HG03175 (cell line): ENCODE results near the gene LCLAT1.

Experiments
- ATAC-seq: cut with Tn5 transposase; IDR thresholded peaks from one replicate; pipeline ENCODE4 v1.9.1; 2021; ENCODE audit warnings: mild to moderate bottlenecking, moderate library complexity; ENCODE audit not compliant: unreplicated experiment

The LCLAT1 gene

DNA sequence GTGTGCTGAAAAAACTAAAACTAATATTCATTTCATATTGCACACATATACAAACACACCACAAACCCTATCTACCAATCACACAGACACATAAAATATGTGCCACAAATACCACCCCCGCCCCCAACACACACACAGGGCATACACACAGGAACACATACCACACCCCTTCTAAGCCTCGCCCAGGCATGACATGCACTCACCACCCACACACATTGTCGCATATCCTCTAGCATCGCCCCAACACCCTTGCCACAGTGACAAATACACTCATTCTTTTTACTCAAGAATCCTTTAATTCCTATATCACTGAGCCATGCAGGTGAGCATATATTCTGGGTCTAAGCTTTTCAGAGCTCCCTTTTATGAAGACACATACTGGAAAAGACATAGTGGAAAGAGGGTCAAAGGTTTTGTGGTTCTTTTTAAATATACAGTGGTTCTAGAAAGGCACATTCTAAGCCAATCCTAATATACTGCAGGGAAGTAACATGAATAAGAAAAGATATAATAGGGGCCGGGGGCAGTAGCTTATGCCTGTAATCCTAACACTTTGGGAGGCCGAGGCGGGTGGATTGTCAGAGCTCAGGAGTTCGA, 24.5 kb upstream of the LCLAT1 start:
- ATAC-seq: peak; percentile 89

DNA sequence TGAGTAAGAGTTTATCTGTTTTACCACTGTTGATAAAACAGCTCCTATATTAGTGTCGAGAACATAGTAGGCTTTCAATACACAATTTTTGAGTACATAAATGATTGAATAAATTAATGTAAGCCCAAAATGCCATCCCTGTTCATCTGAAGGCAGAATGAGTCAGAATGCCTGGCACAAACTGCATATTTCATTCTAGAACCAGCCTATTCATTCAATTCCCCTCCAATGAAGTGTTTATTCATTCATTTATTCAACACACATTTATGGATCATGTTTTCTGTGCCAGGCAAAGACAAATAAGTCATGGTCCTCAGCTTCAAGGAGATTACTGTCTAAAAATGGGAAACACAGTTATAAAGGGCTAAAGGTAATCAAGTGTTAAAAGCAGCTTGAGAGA, 22.8 kb upstream of the LCLAT1 start:
- ATAC-seq: no peak

DNA sequence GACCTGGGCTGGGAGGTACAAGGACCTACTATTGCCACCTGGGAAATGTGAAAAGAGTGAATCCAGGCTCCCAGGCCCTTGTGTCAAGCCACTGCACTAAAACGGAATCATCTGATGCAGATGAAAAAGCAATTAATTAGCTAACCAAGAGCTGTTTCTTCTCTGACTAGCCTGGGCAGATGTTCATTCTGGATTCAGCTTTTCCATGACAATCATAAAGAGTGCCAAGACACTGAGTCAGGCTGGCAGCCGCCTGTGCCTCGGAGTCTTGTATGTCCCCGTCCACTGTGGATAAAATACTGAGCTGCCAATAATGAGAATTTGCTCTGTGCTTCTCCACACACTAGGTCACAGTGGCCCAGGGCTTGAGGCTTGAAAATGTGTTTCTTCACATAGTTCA, 21.7 kb upstream of the LCLAT1 start:
- no peak for ATAC-seq

DNA sequence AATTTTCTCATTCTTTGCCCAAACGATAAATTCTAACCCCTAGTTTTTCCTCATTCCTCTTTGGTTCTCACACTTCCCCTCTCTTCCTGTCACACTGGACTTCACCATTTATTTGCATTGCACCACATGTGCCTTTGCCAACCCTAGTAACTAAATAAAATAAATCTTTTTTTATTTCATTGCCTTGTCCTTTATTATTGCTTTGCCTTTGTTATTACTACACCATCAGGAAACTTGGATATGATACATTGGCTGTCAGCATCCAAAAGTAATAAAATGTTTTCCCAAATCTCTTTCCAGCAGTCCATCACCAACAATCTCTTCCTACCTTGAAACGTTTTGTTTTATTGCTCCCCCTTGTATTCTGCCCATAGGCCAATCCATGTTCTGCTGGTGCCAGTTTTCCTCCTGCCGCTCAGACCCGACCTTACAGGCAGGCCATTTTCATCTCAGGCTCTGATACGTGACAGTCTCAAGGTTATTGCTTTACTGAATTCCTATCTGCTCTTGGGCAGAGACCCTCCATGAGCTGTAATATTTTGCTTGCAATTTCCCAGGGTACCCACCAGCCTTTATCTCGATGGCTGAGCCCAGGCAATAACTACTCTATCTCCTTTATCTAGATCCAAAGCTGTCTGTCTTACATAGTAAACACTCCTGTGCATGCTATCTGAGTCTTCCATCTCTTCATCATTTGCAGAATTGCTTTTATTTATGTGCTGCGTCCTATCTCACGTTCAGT, 19.3 kb upstream of the LCLAT1 start:
- ATAC-seq: no peak

DNA sequence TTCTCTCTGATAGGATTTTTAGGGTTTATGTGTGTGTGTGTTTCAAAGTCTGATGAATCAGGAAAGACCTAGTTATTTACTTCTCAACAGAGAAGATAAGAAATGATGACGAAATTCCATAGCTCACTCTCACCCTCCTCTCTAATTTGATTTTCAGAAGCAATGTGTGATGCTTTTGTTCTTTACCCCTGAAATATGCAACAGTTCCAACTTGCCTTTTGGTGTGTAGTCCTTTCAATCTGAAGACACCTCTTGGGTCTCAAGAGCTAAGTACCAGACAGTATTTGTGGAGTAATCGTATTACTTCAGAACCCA, 18.7 kb upstream of the LCLAT1 start:
- ATAC-seq: no peak

DNA sequence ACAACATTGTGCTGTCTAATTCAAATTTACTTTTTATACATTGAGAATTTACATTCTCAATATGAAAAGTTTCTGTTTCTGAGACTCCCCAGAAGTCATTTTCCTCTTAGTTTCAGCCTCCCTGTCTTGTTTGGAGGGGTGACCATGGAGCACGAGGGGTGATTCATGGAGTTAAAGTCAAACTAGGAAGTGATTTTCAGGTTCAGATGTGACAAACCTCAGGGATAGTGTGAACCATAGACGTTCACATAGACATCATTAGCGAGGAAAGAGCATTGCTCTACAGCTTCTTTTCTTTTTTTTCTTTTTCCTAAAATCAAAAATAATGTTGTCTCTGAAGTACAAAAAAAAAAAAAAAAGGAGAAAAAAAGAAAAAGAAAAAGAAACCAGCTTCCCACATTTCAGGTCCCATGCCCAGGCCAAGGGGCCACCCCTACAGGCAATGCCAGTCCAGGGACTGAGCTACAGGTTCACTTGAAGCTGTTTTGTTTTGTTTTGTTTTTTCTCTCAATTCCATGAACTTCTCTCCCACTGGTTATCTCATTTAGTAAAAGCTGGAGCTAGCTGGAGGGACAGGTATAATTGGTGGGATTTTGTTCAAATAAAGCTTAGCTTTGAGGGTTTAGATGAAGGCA, 18.1 kb upstream of the LCLAT1 start:
- no peak for ATAC-seq

DNA sequence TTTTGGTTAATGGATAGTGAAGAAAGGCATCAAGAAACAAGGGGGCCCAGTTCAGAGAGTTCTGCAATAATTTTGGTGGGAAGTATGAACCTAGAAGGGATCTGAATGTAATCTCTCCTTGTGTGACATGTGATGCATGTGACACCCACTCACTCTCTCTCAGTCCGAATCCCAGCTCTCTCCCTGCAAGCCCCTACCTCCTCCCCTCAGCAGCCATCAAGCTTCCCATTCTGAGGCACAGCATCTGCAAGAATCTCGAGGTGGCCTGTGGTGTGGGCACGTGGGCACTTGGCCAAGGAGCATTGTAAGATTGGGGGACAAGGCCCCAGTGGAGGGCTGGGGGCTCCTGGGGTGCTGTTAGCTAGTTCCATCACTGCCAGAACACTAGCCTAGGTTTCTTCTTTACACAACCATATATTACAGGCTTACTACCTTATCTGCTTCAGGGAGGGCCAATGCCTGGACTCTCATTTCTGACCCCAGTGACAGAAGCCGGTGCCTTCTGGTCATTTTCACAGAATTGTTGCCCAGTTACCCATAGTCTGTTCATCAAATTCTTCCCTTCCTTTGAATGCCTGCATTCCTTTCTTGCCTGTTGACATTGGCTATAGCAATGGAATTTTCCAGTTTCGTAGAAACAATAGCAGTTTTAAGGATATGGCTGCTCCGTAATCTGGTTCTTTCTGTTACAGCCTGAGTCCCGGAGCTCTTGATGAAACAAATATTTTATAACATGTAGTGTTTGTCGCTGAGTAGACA, 13.3 kb upstream of the LCLAT1 start:
- ATAC-seq: no peak

DNA sequence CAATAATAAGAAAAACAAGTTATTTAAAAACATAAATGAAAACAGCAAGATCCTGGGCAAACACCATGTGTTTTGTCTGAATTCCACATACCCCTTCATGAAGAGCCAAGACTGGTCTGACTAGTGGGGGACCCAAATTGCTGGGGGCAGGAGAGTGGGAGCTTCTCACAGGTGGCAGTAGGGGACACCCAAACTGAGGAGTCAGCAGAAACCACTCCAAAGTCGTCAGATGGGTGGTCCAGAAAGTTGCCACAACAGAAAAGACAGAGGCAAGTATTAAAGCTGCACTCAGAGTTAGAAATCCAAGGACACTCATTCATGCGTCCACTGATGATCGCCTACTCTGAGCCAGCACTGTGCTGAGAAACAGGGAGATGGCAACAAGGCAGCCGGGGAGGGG, 12.3 kb upstream of the LCLAT1 start:
- ATAC-seq: no peak

DNA sequence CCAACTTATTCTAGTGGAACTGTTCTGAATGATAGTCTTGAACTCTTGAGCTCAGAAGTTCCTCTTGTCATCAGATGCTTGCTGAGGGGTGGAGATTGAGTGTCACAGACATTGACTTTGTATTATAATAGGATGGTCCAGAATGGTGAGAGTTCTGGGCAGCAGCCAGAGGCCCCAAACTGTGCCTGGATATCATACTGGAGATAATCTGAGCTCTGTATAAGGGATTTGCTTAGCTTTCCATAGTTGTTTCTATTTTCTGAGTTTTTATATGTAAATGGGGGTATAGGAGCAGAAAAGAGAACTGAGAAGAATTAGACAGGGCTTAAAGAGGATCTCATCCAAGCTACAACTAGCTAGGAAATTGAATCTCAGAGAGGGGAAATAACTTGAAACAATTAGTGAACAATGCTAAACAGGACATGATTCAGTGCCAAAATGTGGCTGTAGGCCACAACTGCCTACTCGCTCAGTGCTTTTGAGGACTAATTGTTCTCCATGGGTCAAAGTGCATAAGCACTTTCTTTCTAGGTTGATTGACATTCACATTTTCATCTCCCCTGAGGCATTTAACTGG, 10.1 kb upstream of the LCLAT1 start:
- no peak for ATAC-seq

DNA sequence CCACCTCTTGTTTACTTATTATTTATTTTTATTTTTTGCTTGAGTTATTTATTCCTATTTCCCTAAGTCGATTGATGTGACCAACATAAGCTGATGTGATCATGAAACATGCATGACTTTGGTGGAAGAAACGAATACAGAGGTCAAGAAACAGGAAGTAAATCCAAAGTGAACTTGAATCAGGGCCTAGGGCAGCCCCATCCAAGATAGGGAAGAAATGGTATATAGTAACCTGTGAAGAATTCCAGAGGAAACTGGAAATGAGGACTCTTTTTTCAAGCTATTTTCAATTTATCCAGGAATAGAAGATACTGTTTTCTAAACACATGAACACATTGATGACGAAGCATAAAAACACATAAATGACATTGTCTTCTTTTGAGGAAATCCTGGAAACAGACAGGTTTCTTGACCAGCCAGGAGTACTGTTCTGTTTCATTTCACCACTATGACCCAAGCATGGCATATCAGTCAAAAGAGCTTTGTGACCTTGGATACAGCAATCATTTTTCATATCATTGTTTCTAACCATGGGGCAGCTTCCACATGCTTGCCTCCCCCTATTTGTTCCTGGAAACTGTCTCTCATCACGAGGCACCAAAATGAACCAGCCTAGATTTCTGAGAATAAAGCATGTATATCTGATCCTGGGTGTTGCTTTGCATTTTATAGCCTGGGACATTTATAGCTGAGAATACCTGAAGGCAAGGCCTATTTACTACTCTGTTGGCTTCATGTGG, 9.1 kb upstream of the LCLAT1 start:
- ATAC-seq: no peak

DNA sequence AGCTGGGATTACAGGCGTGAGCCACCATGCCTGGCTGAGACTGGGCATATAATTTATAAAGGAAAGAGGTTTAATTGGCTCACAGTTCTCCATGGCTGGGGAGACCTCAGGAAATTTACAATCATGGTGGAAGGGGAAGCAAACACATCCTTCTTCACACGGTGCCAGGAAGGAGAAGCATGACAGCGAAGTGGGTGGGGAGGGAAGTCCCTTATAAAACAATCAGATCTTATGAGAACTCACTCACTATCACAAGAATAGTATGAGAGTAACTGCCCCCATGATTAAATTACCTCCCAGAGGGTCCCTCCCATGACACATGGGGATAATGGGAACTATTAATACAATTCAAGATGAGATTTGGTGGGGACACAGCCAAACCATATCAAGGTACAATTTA, 7.8 kb upstream of the LCLAT1 start:
- ATAC-seq: no peak

DNA sequence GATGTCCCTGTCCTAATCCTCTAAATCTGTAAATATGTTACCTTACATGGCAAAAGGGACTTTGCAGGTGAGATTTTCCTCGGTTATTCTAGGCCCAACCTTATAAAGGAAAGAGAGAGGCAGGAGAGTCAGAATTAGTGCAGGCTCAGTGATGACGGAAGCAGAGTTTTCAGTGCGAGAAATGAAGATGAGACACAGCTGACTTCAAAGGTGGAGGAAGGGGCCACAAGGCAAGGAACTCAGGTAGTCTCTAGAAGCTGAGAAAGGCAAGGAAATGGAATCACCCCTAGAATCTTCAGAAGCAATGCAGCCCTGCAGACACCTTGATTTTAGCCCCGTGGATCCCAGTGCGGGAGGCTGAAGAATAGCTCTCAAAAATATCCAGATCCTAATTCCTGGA, 7.2 kb upstream of the LCLAT1 start:
- no peak for ATAC-seq

DNA sequence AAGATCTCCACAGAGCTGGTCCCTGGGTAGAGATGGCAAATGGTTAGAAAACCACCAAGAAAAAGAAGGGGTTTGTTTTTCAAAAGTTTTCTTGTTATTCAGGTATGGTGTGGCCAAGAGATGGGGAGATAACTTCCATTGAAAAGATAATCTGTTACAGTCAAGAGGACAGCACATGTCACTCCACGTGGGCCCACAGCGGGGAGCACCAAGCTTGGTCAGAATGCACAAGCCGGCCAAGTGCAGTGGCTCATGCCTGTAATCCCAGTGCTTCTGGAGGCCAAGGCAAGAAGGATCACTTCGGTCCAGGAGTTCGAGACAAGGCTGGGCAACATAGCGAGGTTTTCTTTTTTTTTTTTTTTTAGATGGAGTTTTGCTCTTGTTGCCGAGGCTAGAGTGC, 6.0 kb upstream of the LCLAT1 start:
- ATAC-seq: no peak

DNA sequence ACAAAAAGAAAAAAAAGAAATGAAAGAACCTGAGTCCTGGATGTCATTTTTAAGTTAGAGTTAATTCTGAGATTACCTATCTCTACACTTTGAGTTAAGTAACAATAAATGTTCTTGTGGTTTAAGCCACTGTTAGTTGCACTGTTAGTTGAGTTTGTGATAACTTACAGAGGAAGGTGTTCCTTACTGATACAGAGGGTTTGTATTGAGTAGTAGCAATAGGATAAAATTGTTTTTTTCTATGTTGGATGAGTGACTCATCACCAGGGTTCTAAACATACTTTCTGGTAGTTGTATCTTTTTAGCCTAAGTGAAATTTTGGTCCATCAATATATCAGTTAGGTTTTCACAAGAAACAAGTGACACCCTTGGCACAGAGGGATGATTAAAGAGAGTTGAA, 4.0 kb upstream of the LCLAT1 start:
- ATAC-seq: no peak

DNA sequence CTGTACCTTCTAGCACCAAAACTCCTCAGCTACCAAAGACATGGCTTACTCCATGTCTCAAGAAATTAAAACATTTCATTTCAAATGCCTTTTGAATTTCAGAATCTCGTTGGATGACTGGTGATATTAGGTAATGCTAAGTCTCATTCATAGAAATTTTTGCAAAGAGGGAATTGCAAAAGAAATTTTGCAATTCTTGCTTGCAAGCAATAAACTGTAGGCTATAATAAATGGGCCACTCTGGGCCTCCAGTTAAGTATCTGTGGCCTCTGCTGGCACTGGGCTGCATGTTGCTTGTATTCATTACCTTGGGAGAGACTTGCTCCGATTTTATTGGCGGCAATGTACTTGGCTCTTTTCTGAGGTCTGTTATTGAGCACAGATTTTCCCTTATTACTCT, 2.8 kb upstream of the LCLAT1 start:
- ATAC-seq: no peak

DNA sequence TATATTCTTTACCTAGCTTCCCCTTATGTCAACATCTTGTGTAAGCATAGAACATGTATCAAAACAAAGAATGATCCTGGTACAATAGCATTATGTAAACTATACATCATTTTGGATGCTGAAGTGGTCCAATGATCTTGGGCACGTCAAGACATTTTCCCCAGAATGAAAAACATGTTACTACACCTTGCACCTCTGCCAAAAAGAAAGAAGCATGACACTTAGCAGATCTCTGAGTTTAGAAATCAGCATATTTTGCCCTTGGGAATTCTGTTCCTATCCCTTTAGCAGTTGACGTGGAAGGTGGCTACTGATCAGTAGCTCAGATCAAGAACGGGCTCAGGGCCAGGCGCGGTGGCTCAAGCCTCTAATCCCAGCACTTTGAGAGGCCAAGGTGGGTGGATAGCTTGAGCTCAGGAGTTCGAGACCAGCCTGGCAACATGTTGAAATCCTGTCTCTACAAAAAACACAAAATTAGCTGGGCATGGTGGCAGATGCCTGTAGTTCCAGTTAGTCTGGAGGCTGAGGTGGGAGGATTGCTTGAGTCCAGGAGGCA, 1.7 kb upstream of the LCLAT1 start:
- no peak for ATAC-seq

DNA sequence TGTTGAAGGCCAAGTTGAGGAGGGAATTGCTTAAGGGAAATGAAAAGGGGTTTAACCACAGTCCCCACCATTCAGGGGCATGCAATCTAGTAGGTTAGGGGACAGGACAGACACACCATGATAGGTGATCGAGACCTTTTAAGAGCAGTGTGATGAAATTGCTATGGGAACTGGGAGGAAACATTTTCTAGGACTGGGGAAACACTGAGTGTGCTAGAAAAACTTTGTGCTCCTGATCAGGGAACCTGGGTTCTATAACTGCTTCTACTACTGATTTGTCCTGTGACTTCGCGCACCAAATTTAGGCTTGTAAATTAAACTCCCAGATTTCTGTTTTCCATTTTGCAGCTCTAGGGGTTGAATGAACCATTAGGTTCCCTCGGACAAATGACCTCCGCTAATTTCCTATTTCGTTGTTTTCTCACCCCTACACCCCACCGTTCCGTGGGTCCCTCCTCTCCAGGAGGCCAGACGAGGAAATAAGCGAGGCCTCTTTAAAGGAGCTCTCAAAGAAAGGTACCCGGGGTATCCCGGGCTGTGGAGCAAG, 371 bp upstream of the LCLAT1 start:
- ATAC-seq: no peak

DNA sequence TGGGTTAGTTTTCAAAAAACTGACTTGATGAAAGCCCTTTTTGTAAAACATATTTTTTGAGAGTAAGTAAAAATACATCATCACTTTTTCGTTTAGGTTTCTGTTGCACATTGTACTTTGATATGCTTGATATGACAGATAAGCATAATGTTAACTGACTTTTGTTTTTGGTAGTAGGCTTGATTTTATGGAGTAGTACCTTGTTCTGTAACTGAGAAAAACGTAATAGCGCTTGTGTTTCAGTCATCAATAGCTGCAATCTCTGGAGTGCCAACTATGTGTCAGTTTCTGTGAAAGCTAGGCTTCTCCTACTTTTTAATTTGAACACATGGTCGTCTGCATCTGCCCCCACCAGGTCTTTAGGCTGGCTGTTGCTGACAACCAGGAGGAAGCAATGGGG, 1.3 kb downstream of the LCLAT1 start:
- no peak for ATAC-seq

DNA sequence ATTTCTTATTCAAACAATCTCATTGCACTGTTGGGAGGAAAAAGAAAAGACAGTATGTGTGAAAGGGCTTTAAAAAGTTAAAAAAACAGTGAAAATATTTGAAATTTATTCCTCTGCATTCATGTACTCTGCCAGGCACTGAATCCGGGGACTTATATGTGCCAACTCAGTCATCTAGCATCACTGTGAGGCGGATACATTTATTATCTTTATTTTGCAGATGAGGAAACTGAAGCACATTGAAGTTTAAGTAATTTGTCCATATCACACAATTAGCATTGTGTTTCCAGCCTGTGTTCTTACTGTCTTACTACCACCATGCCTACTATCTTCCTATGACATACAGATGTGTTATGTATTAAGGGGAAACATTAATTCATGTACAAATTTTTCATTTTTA, 1.8 kb downstream of the LCLAT1 start:
- no peak for ATAC-seq

DNA sequence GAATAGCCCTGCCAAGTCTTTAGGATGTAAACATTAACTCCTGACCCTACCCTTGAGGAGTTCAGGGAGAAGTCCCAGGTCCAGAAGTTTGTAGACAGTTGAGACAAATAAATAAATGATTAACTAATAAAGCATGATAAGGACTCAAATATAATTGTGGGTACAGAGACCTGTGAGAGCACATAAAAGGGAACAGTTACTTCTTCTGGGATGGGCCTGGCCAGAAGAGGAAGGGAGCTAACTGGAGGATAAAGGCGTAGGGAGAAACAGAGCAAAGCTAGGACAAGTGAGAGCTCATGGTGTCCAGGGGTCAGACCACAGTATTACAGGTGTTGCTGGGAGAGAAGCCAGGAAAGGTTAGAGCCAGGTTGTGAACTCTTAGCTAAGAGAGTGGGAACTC, 3.0 kb downstream of the LCLAT1 start:
- no peak for ATAC-seq
